GM11168 (cell line): ENCODE measurements around the gene EEIG2.

Experiments
- in situ Hi-C: fragments of 300-500 bp; cut with MboI; formaldehyde crosslinking; loops from one replicate; pipeline ENCODE4 v1.12.0; 2022; ENCODE audit warnings: low sequenced_read_pairs; ENCODE audit not compliant: unreplicated experiment

The EEIG2 gene

DNA sequence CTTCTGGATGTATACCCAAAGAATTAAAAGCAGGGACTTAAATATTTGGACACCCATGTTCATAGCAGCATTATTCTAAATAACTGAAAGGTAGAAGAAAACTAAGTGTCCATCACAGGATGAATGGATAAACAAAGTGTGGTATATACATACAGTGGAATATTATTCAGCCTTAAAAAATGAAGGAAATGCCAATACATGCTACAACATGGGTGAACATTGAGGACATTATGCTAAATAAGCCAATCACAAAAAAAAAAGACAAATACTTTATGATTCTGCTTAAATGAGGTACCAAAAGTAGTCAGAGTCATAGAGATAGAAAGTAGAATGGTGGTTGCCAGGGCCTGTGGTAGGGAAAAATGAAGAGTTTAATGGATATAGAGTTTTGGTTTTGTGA is 14.1 kb downstream of the EEIG2 start:
- in situ Hi-C loops, result no loop called here

DNA sequence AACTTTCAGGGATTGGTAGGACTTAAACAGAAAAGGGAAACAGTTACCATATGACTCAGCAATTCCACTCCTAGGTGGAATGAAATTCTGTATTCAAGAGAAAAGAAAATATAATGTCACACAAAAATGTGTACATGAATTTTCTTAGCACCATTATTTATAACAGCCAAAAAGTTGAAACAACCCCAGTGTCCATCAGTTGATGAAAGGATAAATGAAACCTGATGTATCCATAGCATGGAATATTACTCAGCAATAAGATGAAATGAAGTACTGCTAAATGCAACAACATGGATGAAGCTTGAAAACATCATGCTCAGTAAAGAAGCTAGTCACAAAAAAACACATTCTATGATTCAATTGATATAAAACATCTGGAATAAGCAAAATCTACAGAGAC is 15.5 kb downstream of the EEIG2 start:
- in situ Hi-C loops, result no loop called here

DNA sequence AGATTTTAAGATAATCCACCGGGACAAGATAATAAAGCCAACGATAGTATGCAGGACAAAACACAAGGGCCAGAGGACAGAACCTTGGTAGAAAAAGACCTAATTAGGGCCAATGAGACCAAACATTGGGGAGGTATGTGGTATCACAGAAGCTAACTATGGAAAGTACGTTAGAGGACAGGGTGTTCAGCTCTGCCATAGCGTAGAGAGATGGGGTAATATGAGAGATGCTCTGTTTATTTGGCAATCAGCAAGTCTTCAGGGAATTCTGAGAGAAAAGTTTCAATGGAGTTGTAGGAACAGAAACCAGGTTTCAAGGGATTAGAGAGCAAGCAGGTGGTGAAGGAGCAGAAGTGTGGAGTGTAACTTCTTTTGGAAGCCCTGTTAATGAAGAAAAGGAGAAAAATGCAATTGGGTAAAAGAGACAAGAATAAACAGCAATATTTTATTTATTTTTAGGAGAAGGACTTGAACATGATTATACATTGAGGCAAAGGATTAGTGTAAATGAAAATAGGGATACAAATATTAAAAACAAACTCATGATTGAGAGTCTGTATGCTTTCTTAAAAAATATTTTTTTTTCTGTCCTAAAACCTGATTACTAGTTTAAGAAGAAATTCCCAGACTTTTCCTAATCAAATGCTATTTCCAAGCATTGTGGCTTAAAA is 24.0 kb downstream of the EEIG2 start:
- in situ Hi-C loops, result no loop called here

DNA sequence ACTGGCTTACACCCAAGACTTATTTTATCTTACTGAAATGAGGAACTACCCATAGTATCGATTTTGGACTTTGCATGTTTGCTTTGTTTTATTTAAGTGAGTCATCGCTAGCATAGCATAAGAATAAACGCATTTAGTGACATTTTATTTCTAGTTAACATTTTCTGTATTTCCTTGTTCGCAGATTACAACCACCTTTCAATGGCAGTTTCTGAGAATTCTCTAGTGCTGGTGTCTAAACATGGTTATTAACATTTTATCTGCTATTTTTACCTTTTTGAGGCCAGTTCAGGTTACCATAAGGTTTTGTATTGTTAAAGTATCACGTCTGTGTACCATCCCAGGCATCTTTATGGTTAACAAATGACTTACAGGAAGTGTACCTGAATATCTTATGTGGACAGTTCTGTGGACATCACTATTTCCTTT is 24.5 kb downstream of the EEIG2 start:
- in situ Hi-C loops, result no loop called here

DNA sequence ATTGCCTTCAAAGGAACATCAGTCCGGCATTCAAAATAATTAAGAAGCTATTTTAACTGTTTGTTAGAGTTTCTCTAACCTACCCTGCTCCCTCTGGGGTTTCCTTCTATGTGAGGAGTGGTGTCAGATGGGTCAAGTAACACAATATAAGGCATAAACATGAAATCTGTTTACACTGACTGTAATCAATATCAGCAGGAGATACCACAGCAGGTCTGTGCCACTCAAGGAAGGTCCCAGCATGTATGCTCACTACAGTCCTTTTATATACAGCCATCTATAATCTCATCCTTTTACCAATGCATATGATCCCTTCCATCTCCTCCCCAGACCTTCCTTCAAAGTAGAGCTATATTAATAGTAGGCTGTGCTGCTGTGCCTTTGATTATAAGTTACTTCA is 25.4 kb downstream of the EEIG2 start:
- in situ Hi-C loops, result no loop called here

DNA sequence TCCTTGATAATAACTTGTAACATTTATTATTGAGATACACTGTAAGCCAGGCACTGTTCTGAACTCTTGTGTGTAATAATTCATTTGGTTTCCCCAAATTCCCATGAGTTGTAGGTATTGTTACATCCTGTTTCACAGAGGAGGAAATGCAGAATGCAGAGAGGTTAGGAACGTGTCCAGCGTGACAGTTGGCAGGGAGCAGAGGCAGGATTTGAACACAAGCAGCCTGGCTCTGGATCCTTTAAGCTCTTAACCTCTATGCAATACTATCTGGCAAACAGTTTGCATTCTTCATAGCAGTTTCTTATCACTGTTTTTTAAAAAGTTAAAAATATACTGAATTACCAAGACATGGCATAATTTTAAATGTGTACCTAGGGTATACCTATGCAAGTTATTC is 30.5 kb downstream of the EEIG2 start:
- in situ Hi-C loops, result no loop called here

DNA sequence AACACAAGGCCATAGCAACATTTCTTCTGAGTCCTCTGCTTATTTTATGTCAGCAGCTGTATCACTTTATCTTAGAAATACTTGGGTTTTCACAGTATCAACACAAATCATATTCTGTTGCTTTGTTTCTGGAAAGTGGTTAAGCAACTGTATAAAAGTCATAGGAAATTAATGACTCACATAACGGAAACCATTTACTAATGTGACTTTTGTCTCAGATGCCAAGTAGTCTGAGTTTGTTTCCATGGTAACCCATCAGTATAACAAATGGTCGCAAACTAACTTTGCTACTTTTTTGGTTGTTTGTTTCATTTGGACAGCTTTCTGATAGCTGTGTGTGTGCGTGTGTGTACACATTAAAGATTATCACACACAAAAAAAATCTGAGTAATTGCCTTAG is 31.1 kb downstream of the EEIG2 start:
- in situ Hi-C loops, result no loop called here

DNA sequence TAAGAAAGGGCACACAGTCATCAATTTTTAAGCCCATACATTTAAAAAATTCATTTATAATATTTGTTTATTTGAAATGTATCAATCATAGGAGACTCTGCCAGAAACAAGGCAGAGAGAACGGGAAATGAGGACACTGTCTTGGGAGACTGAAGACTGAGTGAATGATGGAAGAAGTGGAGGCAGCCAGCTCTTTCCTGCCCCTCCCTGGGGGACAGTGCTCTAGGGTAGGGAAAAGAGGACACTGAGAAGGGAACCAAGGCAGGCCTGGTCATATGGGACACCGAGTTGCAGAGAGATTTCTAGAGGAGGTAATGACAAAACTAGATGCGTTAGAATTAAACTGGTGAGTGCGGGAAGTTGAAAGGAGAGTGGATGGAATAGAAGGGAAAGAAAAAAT is 31.6 kb downstream of the EEIG2 start:
- in situ Hi-C loops, result no loop called here

DNA sequence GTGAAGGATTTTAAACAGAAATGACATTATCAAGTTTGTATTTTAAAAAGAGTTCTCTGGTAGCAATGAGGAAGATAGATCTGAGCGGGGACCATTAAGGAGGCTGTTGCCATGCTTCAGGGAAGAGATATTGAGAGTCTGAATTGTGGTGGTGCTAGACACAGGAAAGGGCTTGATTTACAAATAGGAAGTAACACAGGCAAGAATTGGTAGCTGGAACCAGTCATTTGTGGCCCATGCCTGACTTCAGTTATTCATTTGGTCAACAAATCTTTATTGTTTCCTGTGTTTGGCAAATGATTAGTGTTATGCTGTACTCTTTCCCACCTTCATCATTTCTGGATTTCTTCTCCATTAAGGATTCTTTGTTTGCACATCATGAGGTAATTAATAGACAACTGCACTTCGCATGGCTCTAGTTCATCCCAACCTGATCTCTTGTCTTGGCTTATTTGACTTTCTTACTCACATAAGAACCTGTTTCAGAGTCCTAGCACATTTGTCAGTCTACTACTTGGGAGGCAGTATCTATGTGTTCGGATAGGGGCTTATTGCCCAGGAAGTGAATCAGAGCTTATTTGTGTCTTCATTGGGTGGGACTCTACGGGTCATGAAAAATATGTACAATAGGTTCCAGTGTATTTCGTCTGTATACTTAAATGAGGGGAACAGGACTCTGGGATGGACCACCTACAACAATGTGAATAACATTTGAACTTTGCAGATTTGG is 32.3 kb downstream of the EEIG2 start:
- in situ Hi-C loops, result no loop called here

DNA sequence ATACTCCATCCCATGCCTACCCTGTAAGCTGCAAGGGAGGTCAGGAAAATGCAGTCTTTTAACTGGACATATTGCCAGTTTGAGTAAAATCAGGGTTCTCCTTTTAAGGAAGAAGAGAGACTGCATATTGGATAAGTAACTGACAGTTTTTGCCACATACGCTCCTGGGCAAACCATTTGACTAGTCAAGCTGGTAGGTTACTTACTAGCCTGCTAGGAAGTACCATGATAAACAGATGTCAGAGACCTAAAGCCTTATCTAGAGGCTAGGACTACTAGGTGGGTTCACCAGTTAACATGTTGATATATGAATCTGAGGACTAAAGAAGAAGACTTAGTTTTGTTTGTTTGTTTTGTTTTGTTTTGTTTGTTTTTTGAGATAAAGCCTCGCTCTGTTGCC is 33.5 kb downstream of the EEIG2 start:
- in situ Hi-C loops, result no loop called here

DNA sequence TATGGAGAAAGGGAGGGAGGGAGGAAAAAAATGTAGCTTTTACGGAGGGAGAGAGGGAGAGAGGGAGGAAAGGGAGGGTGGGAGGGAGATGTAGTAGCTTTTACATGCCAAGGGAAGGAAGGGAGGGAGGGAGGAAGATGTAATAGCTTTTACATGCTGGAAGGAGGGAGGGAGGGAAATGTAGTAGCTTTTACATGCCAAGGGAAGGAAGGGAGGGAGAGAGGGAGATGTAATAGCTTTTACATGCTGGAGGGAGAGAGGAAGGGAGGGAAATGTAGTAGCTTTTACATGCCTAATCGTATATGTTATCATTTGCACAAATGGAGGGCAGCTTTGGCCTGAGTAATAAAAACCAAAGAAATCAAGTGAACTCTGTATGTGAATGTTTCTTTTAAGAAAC is 35.6 kb downstream of the EEIG2 start:
- in situ Hi-C loops, result no loop called here

DNA sequence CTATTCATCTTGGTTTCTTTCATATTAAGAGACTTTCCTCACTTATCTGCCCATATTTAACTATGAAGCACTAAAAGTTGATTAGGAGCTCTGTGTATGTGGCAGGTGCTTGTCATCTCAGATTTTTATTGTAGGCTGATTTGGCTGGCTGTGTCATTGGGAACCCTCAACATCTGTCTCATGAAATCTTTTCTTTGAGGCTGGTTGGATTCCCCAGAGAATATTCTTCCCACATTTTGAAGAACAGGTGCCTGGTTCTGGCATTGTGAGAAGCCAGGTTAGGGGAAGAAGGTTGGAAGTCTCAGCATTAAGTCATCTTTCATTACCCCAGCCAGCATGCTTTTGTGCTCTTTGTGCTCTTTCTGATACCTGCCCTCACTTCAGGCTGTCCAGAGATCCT is 37.1 kb downstream of the EEIG2 start:
- in situ Hi-C loops, result no loop called here

DNA sequence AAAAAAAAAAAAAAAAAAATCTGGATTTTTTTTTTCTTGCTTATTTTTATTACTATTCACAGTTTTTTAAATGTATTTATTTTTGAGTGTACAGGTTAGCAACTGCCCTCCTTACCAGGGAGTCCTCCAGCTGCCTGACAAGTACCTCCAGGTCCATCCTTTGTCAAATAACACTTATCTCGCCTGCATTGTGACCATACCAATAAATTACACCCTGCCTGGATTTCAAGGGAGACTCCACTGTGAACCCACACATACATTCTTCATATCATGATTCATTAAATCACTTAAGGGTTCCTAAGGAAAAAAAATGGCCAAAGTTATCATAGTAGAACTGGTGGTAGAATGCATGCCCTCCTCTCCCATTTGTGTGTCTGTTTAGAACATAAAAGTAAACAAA is 38.4 kb downstream of the EEIG2 start:
- in situ Hi-C loops, result no loop called here

DNA sequence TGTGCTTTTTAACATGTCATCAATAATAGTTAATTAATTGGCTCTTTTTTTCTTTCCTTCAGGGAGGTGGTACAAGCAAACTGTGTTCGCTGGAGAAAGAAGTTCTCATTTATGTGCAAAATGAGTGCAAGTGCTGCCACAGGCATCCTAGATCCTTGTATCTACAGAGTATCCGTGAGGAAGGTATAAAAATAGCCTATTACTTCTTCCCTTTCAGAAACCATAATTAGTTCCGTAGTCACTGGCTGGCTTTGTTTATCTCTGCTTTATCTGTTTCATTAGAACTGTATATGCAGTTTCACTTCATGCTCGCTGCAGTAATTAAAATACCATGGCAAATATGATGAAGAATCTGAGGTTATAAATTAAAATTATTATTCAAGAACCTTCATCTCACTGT is 40.6 kb downstream of the EEIG2 start:
- in situ Hi-C loops, result no loop called here

DNA sequence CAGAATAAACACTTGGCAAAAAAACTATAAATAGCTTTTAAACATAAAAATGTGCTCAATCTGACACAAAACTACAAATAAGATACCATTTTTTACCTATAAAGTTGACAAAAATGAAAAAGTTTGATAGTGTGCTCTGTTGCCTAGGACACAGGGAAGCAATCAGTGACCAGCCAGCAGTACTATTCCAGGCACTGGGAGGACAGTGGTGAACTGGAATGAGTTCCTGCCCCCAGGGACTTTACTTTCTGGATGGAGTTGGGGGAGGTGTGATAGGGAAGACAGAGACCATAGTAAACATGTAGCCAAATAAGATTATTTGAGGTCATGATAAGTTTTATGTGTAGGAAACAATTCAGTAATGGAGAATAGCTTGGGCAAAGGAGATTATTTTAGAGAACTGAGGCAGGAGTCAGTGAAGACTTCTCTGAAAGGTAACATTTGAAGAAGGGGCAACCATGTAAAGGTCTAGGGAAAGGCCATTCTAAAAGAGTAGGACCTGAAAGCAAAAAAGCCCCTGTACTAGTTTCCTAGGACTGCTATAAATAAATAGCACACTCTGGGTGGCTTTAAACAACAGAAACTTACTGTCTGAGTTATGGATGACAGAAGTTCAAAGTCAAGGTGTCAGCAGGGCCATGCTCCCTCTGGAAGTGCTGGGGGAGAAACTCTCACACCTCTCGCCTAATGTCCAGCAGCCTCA is 42.0 kb downstream of the EEIG2 start:
- in situ Hi-C loops, result no loop called here

DNA sequence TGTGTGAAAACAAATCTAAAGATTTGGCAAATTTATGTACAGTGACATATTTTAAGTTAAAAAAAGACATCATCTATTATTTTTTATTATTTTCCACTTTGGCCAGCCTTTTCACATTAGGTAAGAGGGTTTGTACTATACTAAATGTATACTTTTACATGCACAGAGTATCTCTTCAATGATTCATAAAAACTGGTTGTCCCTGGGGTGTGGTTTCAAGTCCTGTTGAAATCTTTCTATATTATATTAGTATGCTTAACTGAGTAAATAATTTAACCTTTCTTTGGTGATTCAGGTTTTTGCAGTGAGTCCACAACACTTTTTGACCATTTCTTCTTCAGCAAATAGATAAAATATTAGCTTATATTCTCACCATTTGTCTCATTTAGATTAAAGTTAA is 45.7 kb downstream of the EEIG2 start:
- in situ Hi-C loops, result no loop called here

DNA sequence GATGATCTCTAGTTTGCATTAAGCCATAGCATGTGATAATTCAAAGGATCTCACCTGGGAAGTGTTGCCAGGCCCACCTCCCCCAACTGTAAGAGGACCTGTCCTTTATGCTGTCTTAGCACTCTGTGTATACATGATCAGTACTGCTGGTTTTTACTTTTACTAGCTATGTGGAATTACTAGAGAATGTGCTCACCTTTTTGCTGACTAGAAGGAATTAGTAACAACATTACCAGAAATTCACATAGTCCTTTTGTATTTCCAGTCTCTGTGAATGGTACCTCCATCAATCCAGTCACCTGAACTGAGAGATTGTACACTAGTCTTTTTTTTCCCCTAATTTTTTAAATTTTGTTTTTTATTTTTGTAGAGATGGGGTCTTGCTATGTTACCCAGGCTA is 46.6 kb downstream of the EEIG2 start:
- in situ Hi-C loops, result no loop called here

DNA sequence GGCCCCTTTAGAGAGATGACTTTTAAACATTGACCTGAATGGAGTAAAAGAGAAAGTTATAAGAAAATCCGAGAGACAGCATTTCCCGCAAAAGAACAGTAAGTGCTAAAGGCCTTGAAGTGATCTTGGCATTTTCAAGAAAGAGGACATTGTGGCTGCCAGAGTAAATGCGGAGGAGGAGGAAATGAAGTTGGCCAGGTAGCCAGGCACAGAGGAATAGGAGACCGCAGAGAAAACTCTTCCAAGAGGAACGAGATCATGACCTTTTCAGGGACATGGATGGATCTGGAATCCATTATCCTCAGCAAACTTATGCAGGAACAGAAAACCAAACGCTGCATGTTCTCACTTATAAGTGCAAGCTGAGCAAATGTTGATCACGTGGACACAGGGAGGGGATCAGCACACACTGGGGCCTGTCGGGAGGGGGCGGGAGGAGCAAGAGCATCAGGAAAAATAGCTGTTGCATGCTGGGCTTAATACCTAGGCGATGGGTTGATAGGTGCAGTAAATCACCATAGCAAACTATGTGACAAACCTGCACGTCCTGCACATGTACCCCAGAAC is 49.7 kb downstream of the EEIG2 start:
- in situ Hi-C loops, result no loop called here
